ENCODE data around the gene LTB4R2.

The LTB4R2 gene

DNA sequence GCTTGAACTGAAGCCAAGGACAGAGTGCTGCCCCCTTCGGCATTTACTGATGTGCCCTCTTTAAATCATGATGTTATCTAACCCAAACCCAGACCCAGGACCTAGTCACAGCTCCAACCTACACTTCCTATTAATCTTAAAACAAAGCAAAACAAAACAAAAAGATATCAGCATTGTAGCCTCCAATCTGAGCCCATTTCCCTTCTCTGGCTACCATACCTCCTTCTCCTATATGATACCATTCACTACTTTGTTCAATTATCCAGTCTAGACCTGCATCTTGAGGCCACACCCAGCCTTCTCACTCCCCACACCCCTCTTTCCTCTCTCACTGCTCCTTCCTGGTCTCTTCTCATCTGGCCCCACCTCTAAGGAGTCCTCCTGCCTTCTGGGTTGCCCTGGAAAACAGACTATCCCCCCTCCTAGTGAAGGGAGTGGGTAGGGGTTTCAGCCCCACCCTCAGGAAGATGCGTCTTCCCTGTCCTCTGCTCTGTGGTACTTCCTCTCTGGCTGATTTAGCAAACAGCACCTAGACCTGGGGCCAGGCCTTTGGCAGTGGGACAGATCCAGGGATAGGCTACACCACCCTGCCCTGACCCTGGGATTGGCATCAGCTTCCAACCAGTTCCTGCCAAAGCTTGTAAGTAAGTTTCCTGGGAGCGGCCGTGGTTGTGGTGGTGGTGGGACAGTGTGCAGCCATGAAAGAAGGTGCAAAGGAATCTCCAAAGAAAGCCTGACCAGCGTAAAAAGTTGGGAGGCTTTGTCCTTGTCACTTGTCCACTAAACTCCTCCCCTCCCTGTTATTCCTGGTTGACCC is 4.6 kb downstream of the LTB4R2 start (continued):
- TF ChIP-seq TSHZ2 (CRISPR knock-in tag; IDR thresholded peaks at IDR 0.05) (no peak), PATZ1 (CRISPR knock-in tag; IDR thresholded peaks at IDR 0.05; ENCODE audit: borderline replicate concordance) (no peak), TCF4 (CRISPR knock-in tag; IDR thresholded peaks at IDR 0.05; ENCODE audit: borderline replicate concordance) (no peak), ESRRG (CRISPR knock-in tag; IDR thresholded peaks at IDR 0.05) (no peak), ZNF8 (CRISPR knock-in tag; IDR thresholded peaks at IDR 0.05) (no peak), ZFP30 (CRISPR knock-in tag; IDR thresholded peaks at IDR 0.05) (no peak), ZC3H10 (CRISPR knock-in tag; IDR thresholded peaks at IDR 0.05) (no peak), PPARA (CRISPR knock-in tag; IDR thresholded peaks at IDR 0.05; ENCODE audit: borderline replicate concordance) (no peak), SNAI2 (CRISPR knock-in tag; IDR thresholded peaks at IDR 0.05) (no peak)

GRCh38 chr14:24315243-24315806 is 5.4 kb downstream of the LTB4R2 start:
- TF ChIP-seq TSHZ2 (CRISPR knock-in tag; IDR thresholded peaks at IDR 0.05) (no peak), RARB (CRISPR knock-in tag; IDR thresholded peaks at IDR 0.05) (no peak), TCF4 (CRISPR knock-in tag; IDR thresholded peaks at IDR 0.05; ENCODE audit: borderline replicate concordance) (no peak), ISL1 (CRISPR knock-in tag; IDR thresholded peaks at IDR 0.05) (no peak), ZNF8 (CRISPR knock-in tag; IDR thresholded peaks at IDR 0.05) (no peak), PPARA (CRISPR knock-in tag; IDR thresholded peaks at IDR 0.05; ENCODE audit: borderline replicate concordance) (no peak), GLIS3 (CRISPR knock-in tag; IDR thresholded peaks at IDR 0.05) (no peak), BACH2 (CRISPR knock-in tag; IDR thresholded peaks at IDR 0.05; ENCODE audit: borderline replicate concordance) (no peak), ZC3H10 (CRISPR knock-in tag; IDR thresholded peaks at IDR 0.05) (no peak), ZFP3 (CRISPR knock-in tag; IDR thresholded peaks at IDR 0.05) (no peak)
- TF ChIP-seq, protein P1, sequence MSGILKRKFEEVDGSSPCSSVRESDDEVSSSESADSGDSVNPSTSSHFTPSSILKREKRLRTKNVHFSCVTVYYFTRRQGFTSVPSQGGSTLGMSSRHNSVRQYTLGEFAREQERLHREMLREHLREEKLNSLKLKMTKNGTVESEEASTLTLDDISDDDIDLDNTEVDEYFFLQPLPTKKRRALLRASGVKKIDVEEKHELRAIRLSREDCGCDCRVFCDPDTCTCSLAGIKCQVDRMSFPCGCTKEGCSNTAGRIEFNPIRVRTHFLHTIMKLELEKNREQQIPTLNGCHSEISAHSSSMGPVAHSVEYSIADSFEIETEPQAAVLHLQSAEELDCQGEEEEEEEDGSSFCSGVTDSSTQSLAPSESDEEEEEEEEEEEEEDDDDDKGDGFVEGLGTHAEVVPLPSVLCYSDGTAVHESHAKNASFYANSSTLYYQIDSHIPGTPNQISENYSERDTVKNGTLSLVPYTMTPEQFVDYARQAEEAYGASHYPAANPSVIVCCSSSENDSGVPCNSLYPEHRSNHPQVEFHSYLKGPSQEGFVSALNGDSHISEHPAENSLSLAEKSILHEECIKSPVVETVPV (CRISPR knock-in tag; IDR thresholded peaks at IDR 0.05), result no peak
- ATAC-seq, result no peak

DNA sequence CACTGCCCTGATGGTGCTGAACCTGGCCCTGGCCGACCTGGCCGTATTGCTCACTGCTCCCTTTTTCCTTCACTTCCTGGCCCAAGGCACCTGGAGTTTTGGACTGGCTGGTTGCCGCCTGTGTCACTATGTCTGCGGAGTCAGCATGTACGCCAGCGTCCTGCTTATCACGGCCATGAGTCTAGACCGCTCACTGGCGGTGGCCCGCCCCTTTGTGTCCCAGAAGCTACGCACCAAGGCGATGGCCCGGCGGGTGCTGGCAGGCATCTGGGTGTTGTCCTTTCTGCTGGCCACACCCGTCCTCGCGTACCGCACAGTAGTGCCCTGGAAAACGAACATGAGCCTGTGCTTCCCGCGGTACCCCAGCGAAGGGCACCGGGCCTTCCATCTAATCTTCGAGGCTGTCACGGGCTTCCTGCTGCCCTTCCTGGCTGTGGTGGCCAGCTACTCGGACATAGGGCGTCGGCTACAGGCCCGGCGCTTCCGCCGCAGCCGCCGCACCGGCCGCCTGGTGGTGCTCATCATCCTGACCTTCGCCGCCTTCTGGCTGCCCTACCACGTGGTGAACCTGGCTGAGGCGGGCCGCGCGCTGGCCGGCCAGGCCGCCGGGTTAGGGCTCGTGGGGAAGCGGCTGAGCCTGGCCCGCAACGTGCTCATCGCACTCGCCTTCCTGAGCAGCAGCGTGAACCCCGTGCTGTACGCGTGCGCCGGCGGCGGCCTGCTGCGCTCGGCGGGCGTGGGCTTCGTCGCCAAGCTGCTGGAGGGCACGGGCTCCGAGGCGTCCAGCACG is 6.1 kb downstream of the LTB4R2 start:
- no peak for ATAC-seq
- TF ChIP-seq POU6F1 (CRISPR knock-in tag; IDR thresholded peaks at IDR 0.05; ENCODE audit: borderline replicate concordance, low read depth) (no peak), TOX (CRISPR knock-in tag; IDR thresholded peaks at IDR 0.05; ENCODE audit: borderline replicate concordance) (no peak), CSDC2 (CRISPR knock-in tag; IDR thresholded peaks at IDR 0.05) (no peak), ZFP3 (CRISPR knock-in tag; IDR thresholded peaks at IDR 0.05) (no peak), ZNF8 (CRISPR knock-in tag; IDR thresholded peaks at IDR 0.05) (no peak), ISL1 (CRISPR knock-in tag; IDR thresholded peaks at IDR 0.05) (no peak), CREB5 (CRISPR knock-in tag; IDR thresholded peaks at IDR 0.05; ENCODE audit: low read depth) (no peak), GLIS3 (CRISPR knock-in tag; IDR thresholded peaks at IDR 0.05) (no peak), ZC3H10 (CRISPR knock-in tag; IDR thresholded peaks at IDR 0.05) (no peak), ARNTL (CRISPR knock-in tag; IDR thresholded peaks at IDR 0.05; ENCODE audit: borderline replicate concordance, low read depth) (no peak), ZFP30 (CRISPR knock-in tag; IDR thresholded peaks at IDR 0.05) (no peak)
- TF ChIP-seq, protein P1 (CRISPR knock-in tag; IDR thresholded peaks at IDR 0.05), result no peak
